ENCODE measurements around the gene SCD5. TPM values are rescaled to one million over a fixed set of nuclear protein-coding genes. Genes with fewer than 3 reads are reported as not detected.

The SCD5 gene
- total RNA-seq, 2 donors from 2014 or later: 51.4 TPM

DNA sequence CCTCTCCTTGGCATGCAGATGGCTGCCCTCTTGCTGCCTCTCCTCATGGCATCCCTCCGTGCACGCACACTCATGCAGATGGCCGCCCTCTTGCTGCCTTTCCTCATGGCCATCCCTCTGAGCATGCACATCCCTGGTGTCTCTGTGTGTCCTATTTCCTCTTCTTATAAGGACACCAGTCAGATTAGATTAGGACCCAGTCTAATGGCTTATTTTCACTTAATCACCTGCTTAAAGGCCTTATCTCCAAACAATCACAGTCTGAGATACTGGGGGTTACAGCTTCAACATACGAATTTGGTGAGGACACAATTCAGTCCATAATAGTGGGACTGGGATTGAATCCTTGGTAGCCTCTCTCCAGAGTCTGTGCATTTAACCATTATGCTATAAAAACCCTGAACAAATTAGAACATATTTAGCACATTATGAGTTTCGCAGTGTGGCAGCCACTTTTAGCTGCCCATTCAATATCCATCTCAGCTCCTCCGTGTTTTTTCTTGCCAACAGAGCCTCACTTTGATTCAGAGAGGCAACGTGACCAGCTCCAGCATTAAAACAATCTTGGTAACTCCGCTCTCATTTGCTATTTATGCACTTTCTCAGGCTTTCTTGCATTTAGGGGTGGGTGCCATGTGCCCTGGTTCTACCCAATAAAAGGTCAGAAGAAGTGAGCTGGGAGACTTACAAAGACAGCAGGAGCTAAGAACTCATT lies 210.6 kb downstream of the SCD5 start:
- Histone ChIP-seq H3K27me3 (no peaks in the 10 kb centered on the region), H3K4me1 (no peaks in the 10 kb centered on the region), H3K9me3 (no peaks in the 10 kb centered on the region), H3K4me3 (no peak overlapping the region), H3K27ac (no peak overlapping the region), H3K36me3 (replicated peaks in 1 of 2; ENCODE audit: insufficient read depth in 1 of 2, low read depth in 2 of 2) (no peaks in the 10 kb centered on the region)
- 76 to 84% methylated on average over 8 of the region's 8 CpGs for WGBS, 2 donors
- intact Hi-C loops (cut with DNase I): no loop called here
- ATAC-seq: no peak
- no peak for DNase-seq
- TF ChIP-seq POLR2A (IDR thresholded peaks at IDR 0.05): no peak
- TF ChIP-seq, protein P1, sequence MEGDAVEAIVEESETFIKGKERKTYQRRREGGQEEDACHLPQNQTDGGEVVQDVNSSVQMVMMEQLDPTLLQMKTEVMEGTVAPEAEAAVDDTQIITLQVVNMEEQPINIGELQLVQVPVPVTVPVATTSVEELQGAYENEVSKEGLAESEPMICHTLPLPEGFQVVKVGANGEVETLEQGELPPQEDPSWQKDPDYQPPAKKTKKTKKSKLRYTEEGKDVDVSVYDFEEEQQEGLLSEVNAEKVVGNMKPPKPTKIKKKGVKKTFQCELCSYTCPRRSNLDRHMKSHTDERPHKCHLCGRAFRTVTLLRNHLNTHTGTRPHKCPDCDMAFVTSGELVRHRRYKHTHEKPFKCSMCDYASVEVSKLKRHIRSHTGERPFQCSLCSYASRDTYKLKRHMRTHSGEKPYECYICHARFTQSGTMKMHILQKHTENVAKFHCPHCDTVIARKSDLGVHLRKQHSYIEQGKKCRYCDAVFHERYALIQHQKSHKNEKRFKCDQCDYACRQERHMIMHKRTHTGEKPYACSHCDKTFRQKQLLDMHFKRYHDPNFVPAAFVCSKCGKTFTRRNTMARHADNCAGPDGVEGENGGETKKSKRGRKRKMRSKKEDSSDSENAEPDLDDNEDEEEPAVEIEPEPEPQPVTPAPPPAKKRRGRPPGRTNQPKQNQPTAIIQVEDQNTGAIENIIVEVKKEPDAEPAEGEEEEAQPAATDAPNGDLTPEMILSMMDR (IDR thresholded peaks at IDR 0.05): no peak

DNA sequence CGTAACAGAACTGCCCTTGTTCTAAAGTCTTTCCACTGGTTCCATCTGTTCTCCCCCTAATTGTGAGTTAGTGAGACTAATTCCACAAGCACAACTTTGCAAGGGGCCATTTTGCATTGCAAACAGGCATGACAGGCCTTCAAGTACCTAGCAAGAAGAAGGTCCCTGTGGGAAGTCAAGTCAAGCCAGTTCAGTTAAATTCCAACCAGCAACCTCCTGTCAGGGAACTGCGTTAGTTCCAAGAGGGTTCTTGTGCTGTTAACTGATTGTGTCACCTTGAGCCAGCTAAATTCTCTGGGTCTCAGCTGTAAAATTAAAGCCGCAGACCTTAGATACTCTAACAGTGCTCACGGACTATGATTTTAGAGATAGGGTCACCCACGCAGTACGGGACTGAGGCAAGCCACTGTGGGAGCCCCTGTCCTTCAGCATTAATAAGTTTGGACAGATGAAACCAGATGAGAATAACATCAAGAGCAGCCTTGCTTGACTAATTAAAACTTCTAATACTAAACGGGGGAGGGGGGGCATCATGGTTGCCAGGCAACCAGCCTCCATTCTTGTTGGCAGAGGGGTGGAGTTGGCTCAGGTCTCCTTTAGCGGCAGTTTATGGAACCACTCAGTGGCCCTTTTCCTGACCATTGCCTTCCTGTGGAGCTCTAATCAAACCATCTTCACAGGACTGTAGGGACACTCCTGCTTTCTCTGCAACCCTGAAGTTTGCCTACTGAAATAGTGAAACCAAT lies 212.7 kb downstream of the SCD5 start:
- Histone ChIP-seq H3K4me3 (no peak overlapping the region), H3K4me1 (no peaks in the 10 kb centered on the region), H3K27ac (no peak overlapping the region), H3K36me3 (replicated peaks in 1 of 2; ENCODE audit: insufficient read depth in 1 of 2, low read depth in 2 of 2) (no peaks in the 10 kb centered on the region), H3K27me3 (no peaks in the 10 kb centered on the region), H3K9me3 (no peaks in the 10 kb centered on the region)
- 71 to 85% methylated on average over 8 of the region's 8 CpGs for WGBS, 2 donors
- ATAC-seq: no peak
- peak in 2 of 4 donors; percentile 4 to 14 for DNase-seq
- no peak for TF ChIP-seq POLR2A (IDR thresholded peaks at IDR 0.05)
- TF ChIP-seq, protein P1 (IDR thresholded peaks at IDR 0.05): no peak
- intact Hi-C loops (cut with DNase I): no loop called here

DNA sequence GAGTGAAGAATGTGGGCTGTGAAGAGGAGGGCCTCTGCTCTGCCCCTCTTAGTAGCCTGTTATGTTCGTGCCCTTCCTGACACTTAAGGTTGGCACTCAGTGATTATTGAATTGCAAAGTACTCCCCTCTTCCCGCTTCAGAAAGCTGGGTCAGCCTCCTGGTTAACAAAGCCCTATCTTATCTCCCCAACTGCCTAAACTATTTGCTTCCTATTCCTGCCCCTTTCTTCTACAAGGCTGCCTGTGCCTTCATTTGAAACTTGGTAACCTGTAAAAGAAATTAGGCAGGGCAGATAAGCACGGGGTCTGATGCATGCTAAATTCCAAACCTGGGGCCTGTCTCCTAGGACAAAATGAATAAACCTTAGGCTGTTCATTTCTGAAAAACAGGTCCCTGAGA lies 213.7 kb downstream of the SCD5 start:
- WGBS, 2 donors: 61 to 72% methylated on average over 3 of the region's 3 CpGs
- ATAC-seq: no peak
- Histone ChIP-seq H3K36me3 (replicated peaks in 1 of 2; ENCODE audit: insufficient read depth in 1 of 2, low read depth in 2 of 2) (no peaks in the 10 kb centered on the region), H3K27ac (no peak overlapping the region), H3K27me3 (no peaks in the 10 kb centered on the region), H3K9me3 (no peaks in the 10 kb centered on the region), H3K4me1 (no peaks in the 10 kb centered on the region), H3K4me3 (no peak overlapping the region)
- TF ChIP-seq, protein P1 (IDR thresholded peaks at IDR 0.05): no peak
- TF ChIP-seq POLR2A (IDR thresholded peaks at IDR 0.05): no peak
- intact Hi-C loops (cut with DNase I): no loop called here
- no peak for DNase-seq

DNA sequence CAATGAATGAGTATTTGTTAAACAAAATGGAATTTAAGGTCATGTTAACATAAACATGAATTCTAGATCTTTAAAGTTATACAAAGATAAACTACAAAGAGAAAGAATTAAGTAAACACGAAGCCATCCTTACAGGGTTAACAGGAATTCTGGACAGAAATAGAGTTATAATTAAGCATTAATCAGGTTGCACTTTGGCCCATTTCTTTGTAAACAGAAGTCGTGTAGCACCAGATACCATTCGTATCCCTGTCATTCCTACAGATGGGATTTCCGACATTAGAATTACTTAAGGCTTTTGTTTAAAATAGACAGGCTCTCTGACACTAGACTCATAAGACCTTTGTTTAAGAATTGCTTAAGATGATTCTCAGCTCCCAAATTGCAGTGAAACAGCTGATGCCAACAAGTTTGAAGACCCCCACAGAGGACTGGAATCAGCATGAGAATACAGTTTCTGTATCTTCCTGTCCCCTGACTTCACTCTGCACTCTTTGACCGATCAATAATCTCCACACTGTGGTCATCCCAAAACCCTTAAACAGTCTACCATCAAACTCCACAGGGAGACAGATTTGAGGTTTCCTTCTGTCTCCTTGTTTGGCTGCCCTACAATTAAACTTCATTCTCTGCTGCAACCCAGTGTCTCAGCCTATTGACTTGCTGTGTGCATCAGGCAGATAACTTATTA lies 214.6 kb downstream of the SCD5 start:
- Histone ChIP-seq H3K27ac (no peak overlapping the region), H3K4me1 (no peaks in the 10 kb centered on the region), H3K9me3 (no peaks in the 10 kb centered on the region), H3K36me3 (replicated peaks in 1 of 2; ENCODE audit: insufficient read depth in 1 of 2, low read depth in 2 of 2) (no peaks in the 10 kb centered on the region), H3K27me3 (no peaks in the 10 kb centered on the region), H3K4me3 (no peak overlapping the region)
- intact Hi-C loops (cut with DNase I): no loop called here
- ATAC-seq: no peak
- no peak for DNase-seq
- TF ChIP-seq POLR2A (IDR thresholded peaks at IDR 0.05): no peak
- TF ChIP-seq, protein P1 (IDR thresholded peaks at IDR 0.05): no peak
- WGBS, 2 donors: 34 to 39% methylated on average over 5 of the region's 5 CpGs
